HG02840 (cell line): ENCODE measurements around the gene GALNT14.

Source experiments
- ATAC-seq: cut with Tn5 transposase; IDR thresholded peaks from one replicate; pipeline ENCODE4 v1.9.1; 2021; ENCODE audit warnings: mild to moderate bottlenecking, moderate library complexity, moderate number of reproducible peaks; ENCODE audit not compliant: unreplicated experiment, low FRiP score

Gene GALNT14

GRCh38 chr2:30984148-30984547 lies 154.1 kb downstream of the GALNT14 start:
- no peak for ATAC-seq

GRCh38 chr2:30981510-30981909 lies 156.7 kb downstream of the GALNT14 start:
- ATAC-seq: no peak

- no peak for ATAC-seq
Measured at GRCh38 chr2:30981096-30981495, 157.1 kb downstream of the GALNT14 start.

- no peak for ATAC-seq
Measured at GRCh38 chr2:30979822-30980245, 158.4 kb downstream of the GALNT14 start.

- no peak for ATAC-seq
Measured at GRCh38 chr2:30978854-30979253, 159.4 kb downstream of the GALNT14 start.

- no peak for ATAC-seq
Measured at GRCh38 chr2:30978044-30978443, 160.2 kb downstream of the GALNT14 start.

- no peak for ATAC-seq
Measured at GRCh38 chr2:30975156-30975555, 163.1 kb downstream of the GALNT14 start.

- no peak for ATAC-seq
Measured at GRCh38 chr2:30974554-30974953, 163.7 kb downstream of the GALNT14 start.

GRCh38 chr2:30974092-30974491 lies 164.1 kb downstream of the GALNT14 start:
- ATAC-seq: no peak

- ATAC-seq: no peak
Measured at GRCh38 chr2:30971231-30972025, 166.8 kb downstream of the GALNT14 start.

GRCh38 chr2:30968660-30969397 lies 169.4 kb downstream of the GALNT14 start:
- ATAC-seq: no peak

- no peak for ATAC-seq
Measured at GRCh38 chr2:30966786-30967185, 171.5 kb downstream of the GALNT14 start.

- ATAC-seq: no peak
Measured at GRCh38 chr2:30965022-30965531, 173.2 kb downstream of the GALNT14 start.

- no peak for ATAC-seq
Measured at GRCh38 chr2:30964334-30965005, 173.8 kb downstream of the GALNT14 start.

GRCh38 chr2:30963184-30963583 lies 175.1 kb downstream of the GALNT14 start:
- no peak for ATAC-seq

GRCh38 chr2:30960213-30960612 lies 178.0 kb downstream of the GALNT14 start:
- no peak for ATAC-seq

GRCh38 chr2:30959653-30960052 lies 178.6 kb downstream of the GALNT14 start:
- ATAC-seq: no peak

GRCh38 chr2:30958918-30959265 lies 179.3 kb downstream of the GALNT14 start:
- no peak for ATAC-seq

GRCh38 chr2:30958193-30958917 lies 179.9 kb downstream of the GALNT14 start:
- no peak for ATAC-seq

- ATAC-seq: no peak
Measured at GRCh38 chr2:30957591-30957990, 180.6 kb downstream of the GALNT14 start.
